ENCODE measurements around the gene SH3GLB2.

The SH3GLB2 gene

DNA sequence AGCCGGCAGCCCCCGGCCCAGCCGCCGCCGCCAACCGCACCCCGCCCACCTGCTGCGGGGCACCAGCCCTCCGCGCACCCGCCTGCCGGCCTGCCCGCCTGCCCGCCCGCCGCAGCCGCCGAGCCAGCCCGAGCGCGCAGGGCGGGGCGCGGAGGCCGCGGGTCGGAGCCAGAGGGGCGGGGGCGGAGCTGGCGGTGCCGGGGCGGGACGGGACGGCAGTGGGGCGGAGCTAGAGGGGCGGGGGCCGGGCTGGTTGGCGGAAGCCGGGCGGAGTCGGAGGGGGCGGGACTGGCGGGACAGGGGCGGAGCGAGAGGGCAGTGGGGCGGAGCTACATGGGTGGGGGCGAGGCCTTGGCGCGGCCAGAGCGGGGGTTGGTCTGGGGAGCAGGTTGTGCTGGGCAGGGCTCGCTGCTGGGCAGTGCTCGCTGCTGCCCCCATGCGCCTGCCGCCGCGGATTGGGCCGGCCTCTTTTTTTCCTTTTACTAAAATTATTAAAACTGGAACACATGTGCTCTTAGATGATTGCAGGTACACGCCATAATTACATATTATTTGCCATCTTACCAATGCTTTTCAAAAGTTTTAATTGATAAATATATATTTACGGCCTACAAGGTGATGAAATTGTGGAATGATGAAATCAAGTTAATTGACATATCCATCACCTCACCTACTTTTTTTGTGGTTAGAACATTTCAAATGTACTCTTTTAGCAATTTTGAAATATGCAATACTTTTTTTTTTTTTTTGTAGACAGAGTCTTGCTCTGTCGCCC lies at the start of gene SH3GLB2:
Gene SH3GLB2 (minus strand): TSS at position 140 of the 775 bp plus-strand sequence. CDS start 177 bp downstream, outside the sequence.
- peak within 1 kb of the TSS; percentile 69 for H3K4me3 ChIP-seq (ENCODE audit: low read depth, low read length)
- DNase-seq (ENCODE audit: low read depth, low spot score): peak; percentile 94
- TF ChIP-seq, protein P1, sequence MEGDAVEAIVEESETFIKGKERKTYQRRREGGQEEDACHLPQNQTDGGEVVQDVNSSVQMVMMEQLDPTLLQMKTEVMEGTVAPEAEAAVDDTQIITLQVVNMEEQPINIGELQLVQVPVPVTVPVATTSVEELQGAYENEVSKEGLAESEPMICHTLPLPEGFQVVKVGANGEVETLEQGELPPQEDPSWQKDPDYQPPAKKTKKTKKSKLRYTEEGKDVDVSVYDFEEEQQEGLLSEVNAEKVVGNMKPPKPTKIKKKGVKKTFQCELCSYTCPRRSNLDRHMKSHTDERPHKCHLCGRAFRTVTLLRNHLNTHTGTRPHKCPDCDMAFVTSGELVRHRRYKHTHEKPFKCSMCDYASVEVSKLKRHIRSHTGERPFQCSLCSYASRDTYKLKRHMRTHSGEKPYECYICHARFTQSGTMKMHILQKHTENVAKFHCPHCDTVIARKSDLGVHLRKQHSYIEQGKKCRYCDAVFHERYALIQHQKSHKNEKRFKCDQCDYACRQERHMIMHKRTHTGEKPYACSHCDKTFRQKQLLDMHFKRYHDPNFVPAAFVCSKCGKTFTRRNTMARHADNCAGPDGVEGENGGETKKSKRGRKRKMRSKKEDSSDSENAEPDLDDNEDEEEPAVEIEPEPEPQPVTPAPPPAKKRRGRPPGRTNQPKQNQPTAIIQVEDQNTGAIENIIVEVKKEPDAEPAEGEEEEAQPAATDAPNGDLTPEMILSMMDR (IDR thresholded peaks at IDR 0.05; ENCODE audit: low read depth, low read length): peak; percentile 89
- in situ Hi-C loops (cut with HindIII; ENCODE audit: low sequenced_read_pairs): no loop called here

DNA sequence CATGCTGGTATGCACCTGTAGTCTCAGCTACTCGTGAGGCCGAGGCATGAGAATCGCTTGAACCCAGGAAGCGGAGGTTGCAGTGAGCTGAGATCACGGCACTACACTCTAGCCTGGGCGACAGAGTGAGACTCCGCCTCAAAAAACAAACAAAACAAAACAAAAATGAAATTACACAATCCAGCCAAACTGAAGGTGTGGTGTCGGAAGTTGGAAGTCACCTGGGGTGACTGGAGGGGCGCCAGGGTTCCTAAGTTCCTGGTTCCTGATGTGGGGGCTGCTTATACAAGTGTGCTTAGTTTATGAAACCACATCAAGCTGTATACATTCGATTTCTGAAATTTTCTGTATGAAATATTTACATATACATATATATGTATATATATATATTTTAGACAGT lies 49.1 kb upstream of the SH3GLB2 start:
- no peak overlapping the region for H3K4me3 ChIP-seq (ENCODE audit: low read depth, low read length)
- TF ChIP-seq, protein P1 (IDR thresholded peaks at IDR 0.05; ENCODE audit: low read depth, low read length): no peak
- in situ Hi-C loops (cut with HindIII; ENCODE audit: low sequenced_read_pairs): no loop called here
- no peak for DNase-seq (ENCODE audit: low read depth, low spot score)

DNA sequence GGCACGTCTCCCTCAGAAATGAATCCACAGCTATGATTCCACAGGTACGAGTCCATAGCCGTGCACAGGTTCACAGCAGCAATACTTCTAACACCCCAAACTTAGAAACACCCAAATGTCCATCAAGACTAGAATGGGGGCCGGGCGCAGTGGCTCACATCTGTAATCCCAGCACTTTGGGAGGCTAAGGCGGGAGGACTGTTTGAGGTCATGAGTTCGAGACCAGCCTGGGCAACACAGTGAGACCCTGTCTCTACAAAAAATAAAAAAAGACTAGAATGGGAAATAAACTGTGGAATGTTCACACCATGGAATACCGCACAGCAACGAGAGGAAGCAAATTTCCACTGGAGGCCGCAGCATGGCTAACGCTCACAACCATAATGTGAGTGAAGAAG lies 48.5 kb upstream of the SH3GLB2 start:
- no peak for DNase-seq (ENCODE audit: low read depth, low spot score)
- in situ Hi-C loops (cut with HindIII; ENCODE audit: low sequenced_read_pairs): no loop called here
- H3K4me3 ChIP-seq (ENCODE audit: low read depth, low read length): no peak overlapping the region
- TF ChIP-seq, protein P1 (IDR thresholded peaks at IDR 0.05; ENCODE audit: low read depth, low read length): no peak

DNA sequence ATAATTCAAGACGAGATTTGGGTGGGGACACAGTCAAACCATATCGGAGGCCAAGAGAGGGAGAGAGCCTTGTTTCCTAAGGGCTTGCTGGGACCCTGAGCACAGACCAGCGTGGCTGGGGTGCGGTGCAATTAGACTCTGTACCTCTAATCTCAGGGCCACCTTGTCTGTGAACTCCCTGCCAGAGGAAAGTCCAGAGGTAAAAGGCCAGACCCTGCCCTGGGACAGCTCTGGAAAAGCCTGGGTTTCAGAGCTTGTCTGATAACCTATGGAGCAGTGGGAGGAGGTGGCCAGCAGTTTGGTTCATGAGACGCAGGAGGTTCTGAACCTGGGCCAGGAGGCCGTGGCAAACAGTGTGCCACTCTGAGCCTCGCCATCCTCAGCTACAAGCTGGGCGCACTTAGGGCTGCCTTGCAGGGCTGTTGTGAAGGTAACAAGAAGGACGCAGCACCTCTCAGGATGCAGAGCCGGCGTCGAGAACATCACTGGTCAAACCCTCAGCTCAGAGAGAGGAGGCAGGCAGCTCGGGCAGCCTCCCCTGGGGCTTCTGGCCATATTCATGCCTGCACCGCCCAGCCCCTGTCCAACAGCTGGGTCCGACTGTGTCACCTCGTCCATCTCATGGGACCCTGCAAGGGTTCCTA lies 48.0 kb upstream of the SH3GLB2 start:
- DNase-seq (ENCODE audit: low read depth, low spot score): no peak
- TF ChIP-seq, protein P1 (IDR thresholded peaks at IDR 0.05; ENCODE audit: low read depth, low read length): no peak
- in situ Hi-C loops (cut with HindIII; ENCODE audit: low sequenced_read_pairs): no loop called here
- no peak overlapping the region for H3K4me3 ChIP-seq (ENCODE audit: low read depth, low read length)

DNA sequence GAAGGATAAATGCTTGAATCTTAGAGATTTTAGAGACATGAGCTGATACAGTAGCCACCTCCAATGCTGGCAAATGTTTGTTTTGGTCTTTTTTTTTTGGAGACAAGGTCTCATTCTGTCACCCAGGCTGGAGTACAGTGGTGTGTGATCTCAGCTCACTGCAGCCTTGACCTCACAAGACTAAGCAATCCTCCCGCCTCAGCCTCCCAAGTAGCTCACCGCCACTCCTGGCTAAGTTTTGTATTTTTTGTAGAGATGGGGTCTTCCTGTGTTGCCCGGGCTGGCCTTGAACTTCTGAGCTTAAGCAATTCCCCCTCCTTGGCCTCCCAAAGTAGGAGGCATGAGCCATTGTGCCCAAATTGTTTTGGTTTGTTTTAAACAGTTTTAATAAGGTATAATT lies 46.0 kb upstream of the SH3GLB2 start:
- in situ Hi-C loops (cut with HindIII; ENCODE audit: low sequenced_read_pairs): no loop called here
- DNase-seq (ENCODE audit: low read depth, low spot score): no peak

DNA sequence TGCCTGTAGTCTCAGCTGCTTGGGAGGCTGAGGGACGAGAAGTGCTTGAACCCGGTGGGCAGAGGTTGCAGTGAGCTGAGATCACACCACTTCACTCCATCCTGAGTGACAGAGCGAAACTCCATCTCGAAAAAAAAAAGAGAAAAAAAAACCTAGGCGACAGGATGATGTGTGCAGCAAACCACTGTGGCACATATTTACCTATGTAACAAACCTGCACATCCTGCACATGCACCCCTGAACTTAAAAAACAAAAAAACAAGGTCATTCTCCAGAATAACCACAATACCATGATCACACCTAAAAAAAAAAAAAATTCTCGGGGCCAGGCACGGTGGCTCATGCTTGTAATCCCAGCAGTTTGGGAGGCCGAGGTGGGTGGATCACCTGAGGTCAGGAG lies 45.3 kb upstream of the SH3GLB2 start:
- no peak overlapping the region for H3K4me3 ChIP-seq (ENCODE audit: low read depth, low read length)
- DNase-seq (ENCODE audit: low read depth, low spot score): no peak
- TF ChIP-seq, protein P1 (IDR thresholded peaks at IDR 0.05; ENCODE audit: low read depth, low read length): no peak
- in situ Hi-C loops (cut with HindIII; ENCODE audit: low sequenced_read_pairs): no loop called here

More for the DNA sequence above, 46.0 kb upstream of the SH3GLB2 start:
- no peak overlapping the region for H3K4me3 ChIP-seq (ENCODE audit: low read depth, low read length)
- TF ChIP-seq, protein P1 (IDR thresholded peaks at IDR 0.05; ENCODE audit: low read depth, low read length): no peak

Measured in astrocyte of the spinal cord (primary cell).